Mesothelial cell of epicardium (in vitro differentiated cells): ENCODE data around the gene WBP1L. TPM values are rescaled to one million over a fixed set of nuclear protein-coding genes. Genes with fewer than 3 reads are reported as not detected.

Source experiments
- DNase-seq, 2 experiments: peaks; one replicate each; pipeline ENCODE4 v3.0.0; 2021; ENCODE audit warnings: low spot score in 2 of 2; ENCODE audit not compliant: unreplicated experiment in 2 of 2
- H3K27ac Mint-ChIP-seq: 2 replicates; pipeline ENCODE4 v1.8.0; 2021; ENCODE audit warnings: mixed read lengths
- H3K27me3 Mint-ChIP-seq: 2 replicates; pipeline ENCODE4 v1.8.0; 2021; ENCODE audit warnings: low read depth, mixed read lengths
- H3K36me3 Mint-ChIP-seq: 2 replicates; pipeline ENCODE4 v1.8.0; 2021; ENCODE audit warnings: mixed read lengths
- H3K4me1 Mint-ChIP-seq: 2 replicates; pipeline ENCODE4 v1.8.0; 2021; ENCODE audit warnings: mixed read lengths
- H3K4me3 Mint-ChIP-seq: 2 replicates; pipeline ENCODE4 v1.8.0; 2021; ENCODE audit warnings: mild to moderate bottlenecking, moderate library complexity, mixed read lengths
- H3K9me3 Mint-ChIP-seq: 2 replicates; pipeline ENCODE4 v1.8.0; 2021; ENCODE audit warnings: mixed read lengths
- total RNA-seq: library from RNA; stranded (reverse); gene quantifications from 3 replicates; pipeline ENCODE4 v1.2.1, GENCODE V29; 2021
- TF ChIP-seq, protein P1 (sequence below): fragments of 200-600 bp; sonication (generic); IDR thresholded peaks from one replicate; pipeline ENCODE4 v1.5.0; 2021; ENCODE audit warnings: antibody characterized with exemption; ENCODE audit not compliant: unreplicated experiment

WBP1L gene
- total RNA-seq, 1 donor from 2014 or later: 56.7 TPM

DNA sequence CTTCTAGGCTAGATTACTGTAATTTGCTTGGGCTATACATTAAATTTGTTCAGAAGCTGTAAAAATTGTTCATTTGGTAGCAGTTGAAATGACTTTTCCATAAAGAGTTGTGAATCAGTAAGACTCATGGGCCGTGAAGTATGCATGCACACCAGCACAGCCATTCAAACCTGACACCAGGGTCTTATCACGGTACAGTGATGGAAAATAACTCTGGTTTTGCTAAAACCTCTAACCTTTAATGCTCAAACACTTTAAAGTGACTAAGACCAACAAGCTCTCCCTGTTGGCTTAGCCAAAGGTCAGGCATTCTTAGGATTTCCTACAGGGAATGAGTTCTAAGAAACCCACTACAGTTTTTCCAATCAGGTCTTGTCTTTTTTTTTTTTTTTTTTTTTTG is 41.0 kb upstream of the WBP1L start:
- no peak overlapping the region for H3K4me3 Mint-ChIP-seq
- H3K36me3 Mint-ChIP-seq: peaks cover 14% of the 10 kb centered on the region
- no peak overlapping the region for H3K27ac Mint-ChIP-seq
- TF ChIP-seq, protein P1, sequence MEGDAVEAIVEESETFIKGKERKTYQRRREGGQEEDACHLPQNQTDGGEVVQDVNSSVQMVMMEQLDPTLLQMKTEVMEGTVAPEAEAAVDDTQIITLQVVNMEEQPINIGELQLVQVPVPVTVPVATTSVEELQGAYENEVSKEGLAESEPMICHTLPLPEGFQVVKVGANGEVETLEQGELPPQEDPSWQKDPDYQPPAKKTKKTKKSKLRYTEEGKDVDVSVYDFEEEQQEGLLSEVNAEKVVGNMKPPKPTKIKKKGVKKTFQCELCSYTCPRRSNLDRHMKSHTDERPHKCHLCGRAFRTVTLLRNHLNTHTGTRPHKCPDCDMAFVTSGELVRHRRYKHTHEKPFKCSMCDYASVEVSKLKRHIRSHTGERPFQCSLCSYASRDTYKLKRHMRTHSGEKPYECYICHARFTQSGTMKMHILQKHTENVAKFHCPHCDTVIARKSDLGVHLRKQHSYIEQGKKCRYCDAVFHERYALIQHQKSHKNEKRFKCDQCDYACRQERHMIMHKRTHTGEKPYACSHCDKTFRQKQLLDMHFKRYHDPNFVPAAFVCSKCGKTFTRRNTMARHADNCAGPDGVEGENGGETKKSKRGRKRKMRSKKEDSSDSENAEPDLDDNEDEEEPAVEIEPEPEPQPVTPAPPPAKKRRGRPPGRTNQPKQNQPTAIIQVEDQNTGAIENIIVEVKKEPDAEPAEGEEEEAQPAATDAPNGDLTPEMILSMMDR: no peak
- no peak for DNase-seq
- H3K9me3 Mint-ChIP-seq: no peaks in the 10 kb centered on the region
- H3K4me1 Mint-ChIP-seq: peaks cover 19% of the 10 kb centered on the region
- H3K27me3 Mint-ChIP-seq: no peaks in the 10 kb centered on the region

DNA sequence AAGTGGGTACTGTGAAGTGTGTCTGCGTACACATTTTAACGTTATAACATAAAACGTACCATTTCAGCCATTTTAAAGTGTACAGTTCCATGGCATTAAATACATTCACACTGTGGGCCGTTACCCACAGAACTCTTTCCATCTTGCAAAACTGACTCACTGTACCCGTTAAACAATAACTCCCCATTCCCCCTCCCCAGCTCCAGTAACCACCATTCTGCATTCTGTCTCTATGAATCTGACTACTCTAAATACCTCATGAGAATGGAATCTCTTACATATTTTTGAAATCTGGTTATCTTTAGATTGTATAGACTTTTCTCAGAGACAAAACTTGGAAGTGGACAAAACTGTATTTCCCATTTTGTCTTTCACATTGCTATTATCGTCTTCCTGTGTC is 38.8 kb upstream of the WBP1L start:
- Mint-ChIP-seq H3K36me3 (peaks cover 2% of the 10 kb centered on the region), H3K27ac (peak overlapping the region; percentile 90), H3K4me1 (peaks cover 21% of the 10 kb centered on the region), H3K4me3 (no peak overlapping the region), H3K9me3 (no peaks in the 10 kb centered on the region), H3K27me3 (no peaks in the 10 kb centered on the region)
- TF ChIP-seq, protein P1: no peak
- no peak for DNase-seq

DNA sequence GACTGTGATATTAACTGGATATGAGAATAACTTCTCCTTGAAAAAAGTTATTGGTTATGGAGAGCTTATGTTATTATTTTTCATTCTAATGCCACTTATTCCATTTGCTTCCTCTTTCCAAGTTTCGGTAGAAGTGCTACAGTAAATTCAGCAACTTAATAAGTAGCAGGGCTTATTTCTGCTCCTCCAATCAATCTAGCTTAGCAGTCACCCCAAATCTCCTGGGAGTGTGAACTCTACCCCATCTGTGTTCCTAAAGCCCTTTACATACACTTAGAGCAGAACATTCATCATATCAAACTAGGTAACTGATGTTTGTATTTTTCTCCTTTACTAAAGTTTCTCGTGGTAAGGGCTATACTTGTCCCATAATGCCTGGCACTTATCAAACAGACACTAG is 38.2 kb upstream of the WBP1L start:
- Mint-ChIP-seq H3K4me1 (peaks cover 25% of the 10 kb centered on the region), H3K4me3 (no peak overlapping the region), H3K27ac (peak overlapping the region; percentile 90), H3K27me3 (no peaks in the 10 kb centered on the region), H3K36me3 (peaks cover 2% of the 10 kb centered on the region), H3K9me3 (no peaks in the 10 kb centered on the region)
- DNase-seq: no peak
- TF ChIP-seq, protein P1: no peak

DNA sequence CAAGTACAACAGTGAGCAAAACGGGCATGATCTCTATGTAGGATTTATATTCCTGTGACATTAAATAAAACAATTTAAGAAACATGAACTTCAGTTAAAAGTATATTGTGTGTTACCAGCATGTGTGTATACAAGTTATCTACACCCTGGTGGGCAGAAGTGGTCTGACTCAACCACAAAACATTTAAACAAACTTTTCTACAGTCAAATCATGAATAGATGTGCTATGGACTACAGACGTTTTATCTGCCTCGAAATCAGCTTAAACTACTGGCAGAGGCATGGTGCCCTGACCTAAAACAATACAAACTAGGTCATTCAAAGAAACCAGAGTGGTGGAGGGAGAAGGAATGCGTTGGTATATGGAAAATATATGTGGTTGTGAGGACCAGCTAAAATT is 33.1 kb upstream of the WBP1L start:
- no peaks in the 10 kb centered on the region for H3K36me3 Mint-ChIP-seq
- no peak overlapping the region for H3K4me3 Mint-ChIP-seq
- H3K4me1 Mint-ChIP-seq: peaks cover 36% of the 10 kb centered on the region
- H3K27ac Mint-ChIP-seq: peak overlapping the region; percentile 9
- H3K27me3 Mint-ChIP-seq: no peaks in the 10 kb centered on the region
- TF ChIP-seq, protein P1: no peak
- H3K9me3 Mint-ChIP-seq: no peaks in the 10 kb centered on the region
- no peak for DNase-seq

DNA sequence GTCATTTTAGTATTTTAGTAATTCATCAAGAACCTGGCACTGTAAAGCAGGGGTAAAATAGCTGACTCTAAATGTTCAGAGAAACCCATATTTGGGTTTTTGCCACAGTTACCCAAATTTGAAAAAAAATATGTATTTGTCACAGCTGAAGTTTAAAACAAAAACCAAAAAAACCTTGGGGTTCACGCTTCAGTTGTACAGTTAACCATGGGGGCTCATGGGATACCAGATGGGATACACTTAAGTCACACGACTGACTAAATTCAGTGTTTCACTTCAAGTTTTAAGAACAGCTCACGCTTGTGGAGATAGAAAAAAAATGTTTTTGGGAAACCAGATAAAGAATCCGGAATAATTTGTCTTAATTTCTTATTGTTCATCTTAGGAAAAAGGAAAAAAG is 31.7 kb upstream of the WBP1L start:
- TF ChIP-seq, protein P1: no peak
- Mint-ChIP-seq H3K27ac (no peak overlapping the region), H3K9me3 (no peaks in the 10 kb centered on the region), H3K4me3 (no peak overlapping the region), H3K36me3 (peaks cover 1% of the 10 kb centered on the region), H3K4me1 (peaks cover 45% of the 10 kb centered on the region), H3K27me3 (no peaks in the 10 kb centered on the region)
- DNase-seq: no peak
